Measurements from ENCODE around the gene NQO2. TPM values are rescaled to one million over a fixed set of nuclear protein-coding genes. Genes with fewer than 3 reads are reported as not detected.

The NQO2 gene
- total RNA-seq (10 to 100 TPM; 21.0 to 21.4 TPM), polyA plus RNA-seq (10 to 100 TPM; 37.9 to 48.1 (median 39.0) TPM), total RNA-seq (8.4 to 35.4 (median 20.4) reads per million in 6 experiments)

- Mint-ChIP-seq H3K9me3 (no peaks in the 10 kb centered on the region), H3K4me1 (peaks cover 11 to 29% (median 25%) of the 10 kb centered on the region in 4 donors), H3K27ac (peak within 1 kb of the TSS; percentile 81 to 97 (median 92)), H3K27me3 (no peaks in the 10 kb centered on the region), H3K4me3 (peak within 1 kb of the TSS; percentile 85 to 97 (median 90)), H3K36me3 (peaks cover 0 to 7% (median 1%) of the 10 kb centered on the region in 3 donors)
- ATAC-seq (peak; percentile 72 to 79), DNase-seq (peak; percentile 73 to 93 (median 85))
- POLR2A ChIA-PET = interaction anchor here (0.6 to 5.6 kb wide), 20 partner anchors 10 to 259 kb away, joined by 3 to 53 read pairs (median 4); partner anchors contain the start of genes PSMG4, RIPK1 and WRNIP1
Measured at GRCh38 chr6:2999618-3000557, at the start of gene NQO2. TSS of gene NQO2 (plus strand) at chr6:2999894. CDS start at chr6:3006553, 6,659 bp downstream.

GRCh38 chr6:2950713-2951112 is 49.0 kb upstream of the NQO2 start:
- Mint-ChIP-seq H3K27me3 (no peaks in the 10 kb centered on the region), H3K4me3 (no peak overlapping the region), H3K4me1 (peaks cover 6 to 25% (median 17%) of the 10 kb centered on the region in 4 donors), H3K9me3 (no peaks in the 10 kb centered on the region), H3K36me3 (peaks cover 0 to 59% (median 33%) of the 10 kb centered on the region in 3 donors), H3K27ac (no peak overlapping the region)
- no peak for ATAC-seq
- DNase-seq = no peak
- POLR2A ChIA-PET = interaction anchor here (1.0 to 16.9 kb wide), 5 partner anchors 8 to 38 kb away, joined by 3 to 147 read pairs (median 8); no protein-coding TSS in a partner anchor

GRCh38 chr6:2951728-2952127 is 48.0 kb upstream of the NQO2 start:
- ATAC-seq = peak in 1 of 2 donors; percentile 37
- no peak for DNase-seq
- POLR2A ChIA-PET = interaction anchor here (0.9 to 16.9 kb wide), 9 partner anchors 9 to 106 kb away, joined by 3 to 147 read pairs (median 11); partner anchors contain the start of gene SERPINB6
- H3K27me3 Mint-ChIP-seq = no peaks in the 10 kb centered on the region
- peaks cover 6 to 29% (median 14%) of the 10 kb centered on the region in 4 donors for H3K4me1 Mint-ChIP-seq
- H3K9me3 Mint-ChIP-seq = no peaks in the 10 kb centered on the region
- peak overlapping the region in 7 of 10 donors; percentile 30 to 87 (median 66) for H3K27ac Mint-ChIP-seq
- H3K4me3 Mint-ChIP-seq = peak overlapping the region in 1 of 10 donors; percentile 56
- peaks cover 0 to 64% (median 37%) of the 10 kb centered on the region in 3 donors for H3K36me3 Mint-ChIP-seq

GRCh38 chr6:2952557-2953095 is 47.1 kb upstream of the NQO2 start:
- POLR2A ChIA-PET = interaction anchor here (0.8 to 16.9 kb wide), 10 partner anchors 8 to 107 kb away, joined by 3 to 147 read pairs (median 8); partner anchors contain the start of gene SERPINB6
- Mint-ChIP-seq H3K27me3 (no peaks in the 10 kb centered on the region), H3K4me3 (peak overlapping the region in 5 of 10 donors; percentile 10 to 62 (median 46)), H3K4me1 (peaks cover 9 to 33% (median 17%) of the 10 kb centered on the region in 4 donors), H3K9me3 (no peaks in the 10 kb centered on the region), H3K36me3 (peaks cover 0 to 60% (median 33%) of the 10 kb centered on the region in 3 donors), H3K27ac (peak overlapping the region in 6 of 10 donors; percentile 3 to 85 (median 40))
- peak in 5 of 10 donors; percentile 30 to 63 (median 43) for DNase-seq
- peak; percentile 67 to 94 for ATAC-seq

- ATAC-seq (no peak), DNase-seq (no peak)
- Mint-ChIP-seq H3K27me3 (no peaks in the 10 kb centered on the region), H3K36me3 (peaks cover 0 to 55% (median 30%) of the 10 kb centered on the region in 3 donors), H3K9me3 (no peaks in the 10 kb centered on the region), H3K27ac (peak overlapping the region in 5 of 10 donors; percentile 3 to 85 (median 40)), H3K4me1 (peaks cover 14 to 38% (median 19%) of the 10 kb centered on the region in 4 donors), H3K4me3 (peak overlapping the region in 3 of 10 donors; percentile 14 to 45 (median 22))
- POLR2A ChIA-PET = interaction anchor here (0.8 to 16.9 kb wide), 10 partner anchors 8 to 39 kb away, joined by 3 to 147 read pairs (median 10); partner anchors contain the start of gene SERPINB6
Measured at GRCh38 chr6:2953098-2953497, 46.6 kb upstream of the NQO2 start.

GRCh38 chr6:2956930-2957685 is 42.6 kb upstream of the NQO2 start:
- POLR2A ChIA-PET = interaction anchor here (0.9 to 5.0 kb wide), 6 partner anchors 14 to 115 kb away, joined by 3 to 29 read pairs (median 7); partner anchors contain the start of genes SERPINB1 and SERPINB6
- DNase-seq = no peak
- Mint-ChIP-seq H3K4me1 (peaks cover 11 to 55% (median 34%) of the 10 kb centered on the region in 4 donors), H3K9me3 (no peaks in the 10 kb centered on the region), H3K4me3 (peak overlapping the region in 2 of 10 donors; percentile 31 to 36), H3K36me3 (peaks cover 0 to 27% (median 17%) of the 10 kb centered on the region in 3 donors), H3K27me3 (no peaks in the 10 kb centered on the region), H3K27ac (peak overlapping the region in 9 of 10 donors; percentile 18 to 96 (median 58))
- no peak for ATAC-seq

GRCh38 chr6:2957696-2958330 is 41.9 kb upstream of the NQO2 start:
- H3K9me3 Mint-ChIP-seq = no peaks in the 10 kb centered on the region
- peak overlapping the region; percentile 56 to 96 (median 88) for H3K27ac Mint-ChIP-seq
- H3K36me3 Mint-ChIP-seq = peaks cover 0 to 21% (median 13%) of the 10 kb centered on the region in 3 donors
- no peak for ATAC-seq
- H3K27me3 Mint-ChIP-seq = no peaks in the 10 kb centered on the region
- no peak for DNase-seq
- POLR2A ChIA-PET = interaction anchor here (0.6 to 5.0 kb wide), 11 partner anchors 8 to 191 kb away, joined by 3 to 29 read pairs (median 8); partner anchors contain the start of genes SERPINB1 and SERPINB6
- H3K4me3 Mint-ChIP-seq = peak overlapping the region in 4 of 10 donors; percentile 45 to 70 (median 56)
- peaks cover 16 to 56% (median 32%) of the 10 kb centered on the region in 4 donors for H3K4me1 Mint-ChIP-seq

- Mint-ChIP-seq H3K4me3 (peak overlapping the region in 5 of 10 donors; percentile 47 to 70 (median 56)), H3K27me3 (no peaks in the 10 kb centered on the region), H3K4me1 (peaks cover 16 to 54% (median 33%) of the 10 kb centered on the region in 4 donors), H3K36me3 (peaks cover 0 to 16% (median 9%) of the 10 kb centered on the region in 3 donors), H3K9me3 (no peaks in the 10 kb centered on the region), H3K27ac (peak overlapping the region; percentile 56 to 96 (median 88))
- ATAC-seq = peak; percentile 81 to 84
- POLR2A ChIA-PET = interaction anchor here (0.9 to 5.0 kb wide), 9 partner anchors 8 to 117 kb away, joined by 3 to 29 read pairs (median 8); partner anchors contain the start of genes SERPINB1 and SERPINB6
- peak in 5 of 10 donors; percentile 26 to 68 (median 50) for DNase-seq
Measured at GRCh38 chr6:2958331-2958711, 41.4 kb upstream of the NQO2 start.

GRCh38 chr6:2958776-2959175 is 40.9 kb upstream of the NQO2 start:
- Mint-ChIP-seq H3K4me1 (peaks cover 19 to 58% (median 33%) of the 10 kb centered on the region in 4 donors), H3K27me3 (peaks cover 0 to 1% (median 0%) of the 10 kb centered on the region in 5 donors), H3K36me3 (peaks cover 0 to 16% (median 9%) of the 10 kb centered on the region in 3 donors), H3K27ac (peak overlapping the region; percentile 56 to 96 (median 88)), H3K9me3 (no peaks in the 10 kb centered on the region), H3K4me3 (peak overlapping the region in 4 of 10 donors; percentile 55 to 70 (median 60))
- POLR2A ChIA-PET = interaction anchor here (0.6 to 5.0 kb wide), 11 partner anchors 9 to 193 kb away, joined by 3 to 29 read pairs (median 8); partner anchors contain the start of genes SERPINB1, SERPINB6 and WRNIP1
- DNase-seq = no peak
- ATAC-seq = peak in 1 of 2 donors; percentile 12

- POLR2A ChIA-PET = interaction anchor here (1.1 to 5.0 kb wide), 3 partner anchors 8 to 20 kb away, joined by 3 to 27 read pairs (median 5); no protein-coding TSS in a partner anchor
- ATAC-seq = no peak
- DNase-seq = no peak
- Mint-ChIP-seq H3K27ac (peak overlapping the region in 6 of 10 donors; percentile 40 to 96 (median 71)), H3K9me3 (no peaks in the 10 kb centered on the region), H3K36me3 (peaks cover 0 to 10% (median 8%) of the 10 kb centered on the region in 3 donors), H3K4me3 (no peak overlapping the region), H3K27me3 (peaks cover 0 to 1% (median 0%) of the 10 kb centered on the region in 5 donors), H3K4me1 (peaks cover 19 to 62% (median 33%) of the 10 kb centered on the region in 4 donors)
Measured at GRCh38 chr6:2959909-2960719, 39.6 kb upstream of the NQO2 start.
